ENCODE data around the gene APEH. TPM values are rescaled to one million over a fixed set of nuclear protein-coding genes. Genes with fewer than 3 reads are reported as not detected.
A peak's percentile ranks its signal among the peaks of the same experiment; 100 is the strongest.
"Not testable (repeated sequence)": the region's sequence is repeated elsewhere in the genome, so short reads cannot be mapped to it uniquely, and the experiment has no call there.

APEH gene
- total and polyA plus RNA-seq, 2 of the 13 experiments (the other 11 are each of a cell fraction or from before 2014, with no cell fraction given): 116 to 130 TPM

DNA sequence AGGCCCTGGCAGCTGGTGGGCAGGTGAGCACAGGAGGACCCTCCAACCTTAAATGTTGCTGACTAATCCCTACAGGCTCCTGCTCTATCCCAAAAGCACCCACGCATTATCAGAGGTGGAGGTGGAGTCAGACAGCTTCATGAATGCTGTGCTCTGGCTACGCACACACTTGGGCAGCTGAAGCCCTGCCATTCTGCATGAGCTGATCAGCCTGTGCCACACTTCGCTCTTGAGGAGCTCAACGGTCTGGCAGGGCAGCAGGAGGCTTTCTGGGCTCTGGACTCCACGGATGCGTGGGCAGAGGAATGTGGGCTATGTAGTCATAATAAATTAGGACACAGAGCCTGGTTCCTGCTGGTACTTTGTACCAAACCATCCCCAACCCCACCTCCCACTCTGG is 9.0 kb downstream of the APEH start:
- CTCF ChIA-PET (ENCODE audit: low intra/inter-chr PET ratio, low total read pairs): no interaction called here
- 98% methylated on average over 6 of the region's 6 CpGs for whole genome bisulfite sequencing (ENCODE audit: low lambda C conversion rate)
- H3K9ac ChIP-seq (ENCODE audit: insufficient read depth, low read depth, low read length): no peak overlapping the region
- H3K27me3 ChIP-seq (ENCODE audit: control insufficient read depth in 1 of 2, insufficient read depth in 2 of 2, low read length in 2 of 2): no peaks in the 10 kb centered on the region; a peak in 1 of 5 replicates
- H3K4me2 ChIP-seq (ENCODE audit: low read depth, low read length): no peak overlapping the region
- H4K20me1 ChIP-seq (ENCODE audit: insufficient read depth, low read length): peaks cover 3% of the 10 kb centered on the region; the same call in 1 of the 2 replicates
- POLR2A ChIA-PET: interaction anchor here (1.5 kb wide), 1 partner anchor 143 kb away, joined by 7 read pairs; no protein-coding TSS in a partner anchor
- no peak for ATAC-seq
- peaks cover 35 to 57% of the 10 kb centered on the region in 2 experiments for H3K36me3 ChIP-seq (replicated peaks in 1 of 2; ENCODE audit: control insufficient read depth in 1 of 2, insufficient read depth in 2 of 2, low read length in 2 of 2)
- TSS peak; percentile 8 for BruUV-seq (replicated peaks)
- H3K9me3 ChIP-seq (ENCODE audit: low read length): no peaks in the 10 kb centered on the region
- intact Hi-C loops (cut with micrococcal nuclease; ENCODE audit: unreplicated experiment): no loop called here
- H3K4me1 ChIP-seq (ENCODE audit: insufficient read depth, low read length): peaks cover 34% of the 10 kb centered on the region
- TF ChIP-seq ZNF790 (CRISPR knock-in tag; IDR thresholded peaks at IDR 0.05; ENCODE audit: borderline replicate concordance): no peak
- TF ChIP-seq SAP130 (CRISPR knock-in tag; IDR thresholded peaks at IDR 0.05; ENCODE audit: low read depth): no peak
- TF ChIP-seq RBFOX2 (IDR thresholded peaks at IDR 0.05; ENCODE audit: low read depth, low read length): peak; percentile 5; the same call in 1 of the 2 replicates
- DNase-seq (ENCODE audit: low spot score): no peak
- in situ Hi-C loops (cut with HindIII; ENCODE audit: extremely low pct_ligation_motif_present, low pct_unique_long_range_greater_than_20kb): no loop called here
- no peak overlapping the region for H3K4me3 ChIP-seq (replicated peaks in 1 of 3; ENCODE audit: insufficient read depth in 1 of 3, low read depth in 2 of 3, low read length in 3 of 3)
- H3K79me2 ChIP-seq (ENCODE audit: insufficient read depth, low read length): peaks cover 11% of the 10 kb centered on the region
- H3K27ac ChIP-seq (ENCODE audit: extremely low read length, insufficient read depth, low read length): peak overlapping the region; percentile 36
- H2AFZ ChIP-seq (ENCODE audit: low read length): no peak overlapping the region
- no peak for FAIRE-seq

DNA sequence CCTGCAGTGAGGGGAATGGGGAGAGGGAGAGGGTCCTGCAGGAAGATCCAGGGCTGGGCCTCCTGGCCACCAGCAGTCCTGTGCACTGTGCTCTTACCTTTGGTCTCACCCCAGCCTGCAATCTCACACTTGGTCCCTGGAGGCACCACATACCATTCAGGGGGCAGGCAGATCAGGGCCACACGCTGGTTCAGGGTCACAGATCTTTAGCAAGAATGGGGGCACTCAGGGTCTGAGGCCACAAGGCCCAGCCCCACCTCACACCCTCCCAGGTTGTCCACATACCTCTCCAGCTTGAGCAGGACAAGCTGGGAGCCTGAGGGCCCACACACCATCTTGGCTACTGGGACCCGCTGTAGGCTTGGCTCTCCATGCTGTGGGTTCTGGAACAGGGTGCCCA is 10.3 kb downstream of the APEH start:
- BruUV-seq (replicated peaks); H4K20me1 ChIP-seq (ENCODE audit: insufficient read depth, low read length); intact Hi-C loops (cut with micrococcal nuclease; ENCODE audit: unreplicated experiment); H3K9ac ChIP-seq (ENCODE audit: insufficient read depth, low read depth, low read length); CTCF ChIA-PET (ENCODE audit: low intra/inter-chr PET ratio, low total read pairs); H3K9me3 ChIP-seq (ENCODE audit: low read length); in situ Hi-C loops (cut with HindIII; ENCODE audit: extremely low pct_ligation_motif_present, low pct_unique_long_range_greater_than_20kb); H2AFZ ChIP-seq (ENCODE audit: low read length); H3K4me2 ChIP-seq (ENCODE audit: low read depth, low read length); H3K4me3 ChIP-seq (replicated peaks in 1 of 3; ENCODE audit: insufficient read depth in 1 of 3, low read depth in 2 of 3, low read length in 3 of 3); POLR2A ChIA-PET; H3K27me3 ChIP-seq (ENCODE audit: control insufficient read depth in 1 of 2, insufficient read depth in 2 of 2, low read length in 2 of 2): not testable (repeated sequence)
- ATAC-seq (peak; percentile 50), FAIRE-seq (peak; percentile 4), DNase-seq (ENCODE audit: low spot score) (peak; percentile 19)
- WGBS (ENCODE audit: low lambda C conversion rate): 70% methylated on average over 2 of the region's 2 CpGs
- Histone ChIP-seq H3K27ac (ENCODE audit: extremely low read length, insufficient read depth, low read length) (peak overlapping the region; percentile 67), H3K4me1 (ENCODE audit: insufficient read depth, low read length) (peaks cover 38% of the 10 kb centered on the region), H3K36me3 (replicated peaks in 1 of 2; ENCODE audit: control insufficient read depth in 1 of 2, insufficient read depth in 2 of 2, low read length in 2 of 2) (peaks cover 28 to 44% of the 10 kb centered on the region in 2 experiments), H3K79me2 (ENCODE audit: insufficient read depth, low read length) (peaks cover 14% of the 10 kb centered on the region)
- TF ChIP-seq ZNF451 (CRISPR knock-in tag; IDR thresholded peaks at IDR 0.05) (0 out of 2 replicates have a peak, but pooled peaks have one; percentile 34), NR2C2 (CRISPR knock-in tag; IDR thresholded peaks at IDR 0.05; ENCODE audit: borderline replicate concordance) (0 out of 2 replicates have a peak, but pooled peaks have one; percentile 38), ZBTB7A (CRISPR knock-in tag; IDR thresholded peaks at IDR 0.05) (peak; percentile 24; the same call in 1 of the 2 replicates), MTA1 (CRISPR knock-in tag; IDR thresholded peaks at IDR 0.05; ENCODE audit: borderline replicate concordance) (0 out of 2 replicates have a peak, but pooled peaks have one; percentile 15), ZFY (CRISPR knock-in tag; IDR thresholded peaks at IDR 0.05) (peak; percentile 20; the same call in 1 of the 2 replicates), HNF4A (CRISPR knock-in tag; IDR thresholded peaks at IDR 0.05) (peak; percentile 66), POLR2A (IDR thresholded peaks at IDR 0.05; ENCODE audit: insufficient read depth in 1 of 2, low read depth in 2 of 2, low read length in 2 of 2) (peak in 1 of 2 experiments; percentile 27; a peak in 1 of 4 replicates)
- TF ChIP-seq, protein P1, sequence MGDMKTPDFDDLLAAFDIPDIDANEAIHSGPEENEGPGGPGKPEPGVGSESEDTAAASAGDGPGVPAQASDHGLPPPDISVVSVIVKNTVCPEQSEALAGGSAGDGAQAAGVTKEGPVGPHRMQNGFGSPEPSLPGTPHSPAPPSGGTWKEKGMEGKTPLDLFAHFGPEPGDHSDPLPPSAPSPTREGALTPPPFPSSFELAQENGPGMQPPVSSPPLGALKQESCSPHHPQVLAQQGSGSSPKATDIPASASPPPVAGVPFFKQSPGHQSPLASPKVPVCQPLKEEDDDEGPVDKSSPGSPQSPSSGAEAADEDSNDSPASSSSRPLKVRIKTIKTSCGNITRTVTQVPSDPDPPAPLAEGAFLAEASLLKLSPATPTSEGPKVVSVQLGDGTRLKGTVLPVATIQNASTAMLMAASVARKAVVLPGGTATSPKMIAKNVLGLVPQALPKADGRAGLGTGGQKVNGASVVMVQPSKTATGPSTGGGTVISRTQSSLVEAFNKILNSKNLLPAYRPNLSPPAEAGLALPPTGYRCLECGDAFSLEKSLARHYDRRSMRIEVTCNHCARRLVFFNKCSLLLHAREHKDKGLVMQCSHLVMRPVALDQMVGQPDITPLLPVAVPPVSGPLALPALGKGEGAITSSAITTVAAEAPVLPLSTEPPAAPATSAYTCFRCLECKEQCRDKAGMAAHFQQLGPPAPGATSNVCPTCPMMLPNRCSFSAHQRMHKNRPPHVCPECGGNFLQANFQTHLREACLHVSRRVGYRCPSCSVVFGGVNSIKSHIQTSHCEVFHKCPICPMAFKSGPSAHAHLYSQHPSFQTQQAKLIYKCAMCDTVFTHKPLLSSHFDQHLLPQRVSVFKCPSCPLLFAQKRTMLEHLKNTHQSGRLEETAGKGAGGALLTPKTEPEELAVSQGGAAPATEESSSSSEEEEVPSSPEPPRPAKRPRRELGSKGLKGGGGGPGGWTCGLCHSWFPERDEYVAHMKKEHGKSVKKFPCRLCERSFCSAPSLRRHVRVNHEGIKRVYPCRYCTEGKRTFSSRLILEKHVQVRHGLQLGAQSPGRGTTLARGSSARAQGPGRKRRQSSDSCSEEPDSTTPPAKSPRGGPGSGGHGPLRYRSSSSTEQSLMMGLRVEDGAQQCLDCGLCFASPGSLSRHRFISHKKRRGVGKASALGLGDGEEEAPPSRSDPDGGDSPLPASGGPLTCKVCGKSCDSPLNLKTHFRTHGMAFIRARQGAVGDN (CRISPR knock-in tag; IDR thresholded peaks at IDR 0.05): peak; percentile 63
- TF ChIP-seq, protein P2, sequence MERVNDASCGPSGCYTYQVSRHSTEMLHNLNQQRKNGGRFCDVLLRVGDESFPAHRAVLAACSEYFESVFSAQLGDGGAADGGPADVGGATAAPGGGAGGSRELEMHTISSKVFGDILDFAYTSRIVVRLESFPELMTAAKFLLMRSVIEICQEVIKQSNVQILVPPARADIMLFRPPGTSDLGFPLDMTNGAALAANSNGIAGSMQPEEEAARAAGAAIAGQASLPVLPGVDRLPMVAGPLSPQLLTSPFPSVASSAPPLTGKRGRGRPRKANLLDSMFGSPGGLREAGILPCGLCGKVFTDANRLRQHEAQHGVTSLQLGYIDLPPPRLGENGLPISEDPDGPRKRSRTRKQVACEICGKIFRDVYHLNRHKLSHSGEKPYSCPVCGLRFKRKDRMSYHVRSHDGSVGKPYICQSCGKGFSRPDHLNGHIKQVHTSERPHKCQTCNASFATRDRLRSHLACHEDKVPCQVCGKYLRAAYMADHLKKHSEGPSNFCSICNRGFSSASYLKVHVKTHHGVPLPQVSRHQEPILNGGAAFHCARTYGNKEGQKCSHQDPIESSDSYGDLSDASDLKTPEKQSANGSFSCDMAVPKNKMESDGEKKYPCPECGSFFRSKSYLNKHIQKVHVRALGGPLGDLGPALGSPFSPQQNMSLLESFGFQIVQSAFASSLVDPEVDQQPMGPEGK (CRISPR knock-in tag; IDR thresholded peaks at IDR 0.05): peak; percentile 52; the same call in 1 of the 2 replicates
